ENCODE results near the gene GNA14.
"Not testable (repeated sequence)": the region's sequence is repeated elsewhere in the genome, so short reads cannot be mapped to it uniquely, and the experiment has no call there.

GNA14 gene

DNA sequence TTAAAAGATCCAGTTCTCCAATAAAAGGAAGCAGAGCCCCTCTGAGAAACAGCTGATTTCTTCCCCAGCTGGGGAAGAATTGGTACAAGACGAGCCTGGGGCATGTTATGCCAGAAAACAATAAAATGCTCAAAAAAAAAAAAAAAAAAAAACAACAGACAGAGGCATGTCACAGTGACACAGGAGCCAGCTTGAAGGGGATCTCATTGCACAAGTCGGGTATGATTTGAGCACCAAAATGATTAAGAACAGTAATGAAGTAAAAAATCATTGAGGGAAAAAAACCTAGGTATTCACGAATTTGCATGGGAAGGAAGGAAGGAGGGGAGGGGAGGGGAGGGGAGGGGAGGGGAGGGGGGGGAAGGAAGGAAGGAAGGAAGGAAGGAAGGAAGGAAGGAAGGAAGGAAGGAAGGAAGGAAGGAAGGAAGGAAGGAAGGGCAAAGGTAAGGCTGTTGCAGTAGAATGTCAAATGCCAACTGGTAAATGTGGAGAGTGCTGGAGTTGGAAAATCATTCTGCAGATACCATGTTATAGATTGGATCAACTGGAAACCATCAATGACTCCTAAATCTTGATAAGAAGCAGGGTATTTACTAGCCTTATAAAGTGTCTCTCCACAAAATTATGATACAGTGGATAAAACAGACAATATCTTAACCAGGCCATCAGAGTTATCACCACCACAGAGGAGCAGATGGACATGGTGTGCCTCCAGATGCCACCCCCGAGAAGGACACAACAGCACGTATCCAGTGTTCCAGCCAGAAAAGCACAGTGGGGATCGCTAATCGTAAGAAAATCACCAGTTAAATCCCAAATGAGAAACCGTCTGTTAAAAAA is 7.2 kb downstream of the GNA14 start:
- DNase-seq = no peak

GRCh38 chr9:77632652-77633051 is 15.5 kb downstream of the GNA14 start:
- DNase-seq = no peak

- DNase-seq = not testable (repeated sequence)
Observed at GRCh38 chr9:77628864-77629263, 19.3 kb downstream of the GNA14 start.

DNA sequence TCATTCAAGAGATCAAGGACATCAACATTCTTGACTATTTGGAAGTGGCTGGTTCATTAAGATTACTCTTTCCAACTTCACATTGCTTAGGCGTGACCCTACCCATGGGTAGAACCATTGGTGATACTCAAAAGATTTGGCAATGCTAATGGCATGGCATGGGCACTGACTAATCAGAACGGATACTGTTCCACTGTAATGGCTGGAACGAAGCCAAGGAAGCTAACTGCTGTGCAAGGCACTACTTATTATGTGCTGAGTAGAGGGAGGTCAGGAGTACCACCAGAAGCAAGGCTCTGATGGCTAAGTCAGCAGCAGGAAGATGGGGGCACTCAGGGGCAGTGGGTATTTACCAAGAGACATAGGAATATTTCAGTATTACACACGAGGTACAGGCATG is 31.9 kb downstream of the GNA14 start:
- no peak for DNase-seq

GRCh38 chr9:77614645-77615044 is 33.5 kb downstream of the GNA14 start:
- DNase-seq = no peak

DNA sequence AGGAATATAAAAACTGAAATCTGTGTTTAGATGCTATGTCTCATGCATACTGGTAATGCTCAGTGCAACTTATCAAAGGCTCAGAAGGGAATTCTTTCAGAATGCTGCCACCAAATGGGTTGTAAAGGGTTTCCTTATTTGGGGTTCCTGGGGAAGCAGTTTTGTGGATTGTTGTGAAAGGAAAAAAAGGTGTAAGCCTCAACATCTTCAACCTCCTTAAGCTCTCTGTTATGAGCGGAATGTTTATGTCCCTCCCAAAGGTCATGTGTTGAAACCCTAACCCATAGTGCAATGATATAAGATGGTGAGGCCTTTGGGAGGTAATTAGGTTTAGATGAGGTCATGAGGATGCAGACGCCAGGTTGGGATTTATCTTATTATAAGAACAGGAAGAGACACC is 41.6 kb downstream of the GNA14 start:
- no peak for DNase-seq

DNA sequence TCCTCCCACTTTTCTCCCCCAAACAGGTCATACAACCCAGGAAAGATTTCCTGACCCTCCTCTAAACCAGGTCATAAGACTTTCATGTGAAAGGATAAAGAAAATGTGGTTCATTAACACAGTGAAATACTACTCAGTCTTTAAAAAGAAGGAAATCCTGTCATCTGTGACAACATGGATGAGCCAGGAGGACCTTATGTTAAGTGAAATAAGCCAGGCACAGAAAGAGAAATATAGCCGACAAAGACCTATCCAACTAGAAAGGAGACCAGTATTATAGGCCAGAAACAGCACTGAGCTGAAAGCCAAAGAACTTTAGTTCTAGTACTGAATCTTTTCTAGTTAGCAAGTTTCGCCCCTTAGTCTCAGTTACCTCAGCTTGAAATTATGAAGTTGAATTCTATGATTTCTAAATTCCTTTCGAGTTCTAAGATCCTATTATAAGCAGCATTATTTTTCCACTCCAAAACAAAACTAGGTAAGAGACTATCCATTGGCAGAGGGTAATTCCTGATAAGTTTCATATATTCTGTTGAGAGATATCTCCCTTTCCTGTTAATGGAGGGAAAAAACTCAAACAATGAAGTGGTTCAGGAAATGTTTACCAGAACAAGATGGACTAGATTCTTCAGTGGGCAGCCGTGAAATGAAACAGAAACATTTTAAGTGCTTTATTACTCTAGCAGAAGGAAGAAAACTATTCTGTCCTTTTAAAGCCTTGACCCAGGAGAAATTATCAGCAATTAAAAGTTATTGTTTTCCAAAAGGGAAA is 42.5 kb downstream of the GNA14 start:
- DNase-seq = no peak

- no peak for DNase-seq
Observed at GRCh38 chr9:77604316-77604715, 43.8 kb downstream of the GNA14 start.

GRCh38 chr9:77602852-77603251 is 45.3 kb downstream of the GNA14 start:
- DNase-seq = no peak

- DNase-seq = no peak
Observed at GRCh38 chr9:77601476-77602099, 46.5 kb downstream of the GNA14 start.

DNA sequence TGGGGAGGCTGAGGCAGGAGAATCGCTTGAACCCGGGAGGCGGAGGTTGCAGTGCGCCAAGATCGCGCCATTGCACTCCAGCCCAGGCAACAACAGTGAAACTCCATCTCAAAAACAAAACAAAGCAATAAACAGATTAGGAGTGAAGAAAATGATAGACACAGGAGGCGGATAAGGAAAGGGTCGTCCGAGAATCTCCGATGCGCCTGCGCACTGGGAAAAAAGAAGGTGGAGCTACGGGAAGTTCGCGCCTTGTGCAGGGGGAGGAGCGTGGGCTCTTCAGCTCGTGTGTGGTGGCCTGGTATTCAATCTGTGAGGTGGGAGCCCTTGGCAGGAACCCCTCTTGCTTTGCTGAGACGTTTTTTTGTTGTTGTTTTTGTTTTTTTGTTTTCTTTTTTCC is 47.3 kb downstream of the GNA14 start:
- no peak for DNase-seq

DNA sequence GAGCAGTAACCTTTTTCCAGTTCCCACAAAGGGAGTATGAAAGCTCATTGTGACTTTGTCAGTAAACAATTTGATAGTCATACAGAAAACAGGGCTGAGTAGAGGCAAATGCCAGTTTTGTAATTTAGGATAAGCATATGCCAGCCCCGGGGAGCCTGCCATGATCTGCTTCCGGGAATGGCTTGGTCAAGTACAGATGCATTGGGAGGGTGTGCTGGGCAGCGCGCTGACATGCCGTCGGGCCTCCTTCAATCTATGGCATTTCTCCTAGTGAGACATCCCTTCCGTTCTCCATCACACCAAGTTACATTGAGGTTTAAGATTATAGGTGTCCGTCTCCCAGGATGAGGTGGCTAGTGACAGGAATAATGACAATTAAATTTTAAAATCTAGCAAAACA is 48.6 kb downstream of the GNA14 start:
- no peak for DNase-seq

GRCh38 chr9:77598991-77599390 is 49.1 kb downstream of the GNA14 start:
- DNase-seq = no peak

- DNase-seq = no peak
Observed at GRCh38 chr9:77598524-77598923, 49.6 kb downstream of the GNA14 start.

DNA sequence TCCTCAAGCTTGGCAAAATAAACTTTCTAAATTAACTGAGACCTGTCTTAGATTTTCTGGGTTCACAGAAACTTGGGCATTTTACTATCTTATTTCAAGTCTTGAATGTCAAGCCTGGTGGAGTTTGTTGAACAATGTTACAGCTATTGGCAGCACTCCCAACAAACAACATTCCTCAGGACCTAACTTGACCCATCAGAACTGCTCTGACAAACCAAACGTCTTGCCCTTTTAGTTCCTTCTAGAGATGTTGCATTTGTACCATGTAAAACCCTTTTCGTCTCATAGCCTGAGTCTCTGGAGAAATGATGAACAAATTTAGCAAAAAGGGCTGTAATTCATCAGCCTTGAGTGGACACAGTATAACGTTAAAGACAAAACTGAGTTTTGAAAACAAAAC is 51.1 kb downstream of the GNA14 start:
- DNase-seq = no peak

DNA sequence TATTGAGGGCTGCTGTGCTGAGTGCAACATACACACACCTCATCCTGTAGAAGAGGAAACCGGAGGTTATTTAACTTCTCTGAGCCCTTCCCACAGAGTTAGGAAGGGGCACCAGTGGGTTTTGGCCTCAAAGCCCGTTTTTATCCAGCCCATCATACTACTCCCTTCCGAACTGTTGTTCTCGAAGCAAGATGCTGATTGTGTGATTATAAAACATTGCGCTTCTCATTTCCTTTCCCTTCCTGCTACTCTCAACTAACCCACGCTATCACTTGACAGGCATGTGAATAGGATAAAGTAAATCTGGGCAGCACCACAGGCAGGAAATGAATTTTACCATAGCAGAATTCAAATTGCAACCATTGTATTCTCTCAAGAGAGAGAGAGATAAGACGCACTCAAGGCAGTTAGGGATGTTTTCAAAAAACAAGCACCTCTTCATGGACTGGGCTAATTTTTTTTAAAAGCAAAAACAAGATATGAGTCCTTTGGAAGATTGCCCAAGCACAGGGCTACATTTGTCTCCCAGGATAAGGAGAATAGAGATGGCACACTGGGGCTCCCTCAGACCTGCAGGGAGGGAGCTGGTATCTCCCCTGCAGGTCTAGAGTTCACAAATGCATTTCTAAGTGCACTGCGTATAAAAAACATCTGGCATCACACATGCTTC is 52.6 kb downstream of the GNA14 start:
- peak; percentile 74 for DNase-seq

DNA sequence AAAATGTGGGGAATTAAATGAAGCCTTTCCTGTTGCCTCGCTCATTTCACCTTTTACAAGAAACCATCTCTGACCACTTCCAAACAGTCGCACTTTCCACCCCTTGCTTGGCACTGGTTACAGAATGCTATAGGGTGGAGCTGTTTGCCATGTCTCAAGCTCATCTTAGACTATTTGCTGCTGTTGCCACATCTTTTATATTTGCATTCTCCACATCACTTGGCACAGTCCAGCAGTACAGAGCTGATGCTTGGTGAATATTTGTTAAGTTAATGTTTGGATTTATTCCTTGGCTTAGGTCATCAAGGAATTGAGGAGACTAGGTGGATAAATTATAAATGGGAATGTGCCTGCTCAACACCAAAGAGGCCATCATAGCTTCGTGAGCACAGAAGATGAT is 53.2 kb downstream of the GNA14 start:
- no peak for DNase-seq

DNA sequence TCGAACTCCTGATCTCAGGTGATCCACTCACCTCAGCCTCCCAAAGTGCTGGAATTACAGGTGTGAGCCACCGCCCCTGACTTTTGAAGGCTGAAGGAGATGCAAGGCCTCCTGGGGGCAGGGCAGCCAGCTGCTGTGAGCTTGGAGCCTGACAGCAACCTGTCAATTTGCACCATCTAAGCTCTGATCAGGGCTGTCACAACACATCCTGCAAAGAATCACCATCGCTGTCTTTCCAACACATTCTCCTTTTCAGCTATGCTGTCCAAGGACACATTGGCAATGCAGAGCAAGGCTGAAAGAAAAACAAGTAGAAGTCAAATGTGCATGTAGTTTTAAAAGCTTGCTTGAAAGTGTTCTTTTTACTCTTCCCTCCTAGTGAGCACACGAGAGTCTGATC is 54.6 kb downstream of the GNA14 start:
- DNase-seq = no peak

DNA sequence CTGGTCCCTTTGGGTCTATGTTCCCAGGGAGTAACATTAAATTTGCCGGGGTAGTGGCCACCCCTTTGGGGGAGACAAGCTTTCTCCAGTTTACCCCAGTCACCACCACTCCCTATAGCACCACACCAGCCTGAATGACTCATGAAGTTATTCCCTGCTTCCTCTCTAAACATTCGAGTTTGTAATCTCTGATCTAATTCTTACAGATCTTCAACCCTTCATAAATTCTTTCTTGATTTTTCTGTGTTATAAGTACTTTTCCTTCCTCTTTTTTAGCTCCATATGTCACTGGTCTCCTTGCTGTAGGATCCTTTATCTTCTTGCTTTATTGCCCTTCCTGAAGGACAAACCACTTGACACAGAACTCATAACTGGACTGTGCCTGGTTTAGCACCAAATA is 55.6 kb downstream of the GNA14 start:
- DNase-seq = peak; percentile 48

- DNase-seq = no peak
Observed at GRCh38 chr9:77589046-77589795, 58.9 kb downstream of the GNA14 start.

- peak; percentile 75 for DNase-seq
Observed at GRCh38 chr9:77588271-77588937, 59.7 kb downstream of the GNA14 start.

- no peak for DNase-seq
Observed at GRCh38 chr9:77587851-77588250, 60.3 kb downstream of the GNA14 start.

Measured in hematopoietic multipotent progenitor cell treated with erythropoietin and hydrocortisone succinate and interleukin-3 and kit ligand, for 4 days (in vitro differentiated cells).